Prostate gland (tissue), 2 donors: ENCODE data around the gene BCL6B. TPM values are rescaled to one million over a fixed set of nuclear protein-coding genes. Genes with fewer than 3 reads are reported as not detected.

Experiments used
- DNase-seq: peaks from one replicate; pipeline ENCODE4 v3.0.0-alpha.2; 2019; ENCODE audit warnings: low spot score
- H3K27ac ChIP-seq, 2 donors: fragments of 200-600 bp; sonication (generic); 2 replicates each; pipeline ENCODE4 v1.5.1; 2017 to 2019
- H3K27me3 ChIP-seq: fragments of 200-600 bp; sonication (generic); replicated peaks from 2 replicates; pipeline ENCODE4 v1.5.1; 2019; ENCODE audit not compliant: insufficient read depth
- H3K36me3 ChIP-seq, 2 donors: fragments of 200-600 bp; sonication (generic); 1 replicate in 1 of 2; 2 replicates in 1 of 2; pipeline versions ENCODE4 v1.5.1 to v1.8.1; 2017 to 2019
- H3K4me1 ChIP-seq: fragments of 200-600 bp; sonication (generic); replicated peaks from 2 replicates; pipeline ENCODE4 v1.5.1; 2019
- H3K4me3 ChIP-seq, 2 donors: fragments of 200-600 bp; sonication (generic); 2 replicates each; pipeline ENCODE4 v1.5.1; 2017 to 2019
- H3K9me3 ChIP-seq: fragments of 200-600 bp; sonication (generic); 2 replicates; pipeline ENCODE4 v1.5.1; 2017
- CTCF ChIP-seq, 4 experiments: fragments of 200-600 bp in 2 of 4; fragments of 450-650 bp in 2 of 4; sonication (generic) in 2 of 4; IDR thresholded peaks; 1 replicate in 3 of 4; 2 replicates in 1 of 4; pipeline ENCODE4 v1.5.1; 2016 to 2019; ENCODE audit warnings: antibody characterized with exemption in 4 of 4, mild to moderate bottlenecking in 2 of 4, moderate library complexity in 2 of 4
- POLR2A ChIP-seq: fragments of 450-650 bp; IDR thresholded peaks from one replicate; pipeline ENCODE4 v1.6.1; 2016; ENCODE audit warnings: antibody characterized with exemption, mild to moderate bottlenecking
- POLR2AphosphoS5 ChIP-seq: sonication (generic); formaldehyde crosslinking; IDR thresholded peaks from one replicate; pipeline ENCODE4 v1.6.1; 2017; ENCODE audit warnings: antibody characterized with exemption
- WGBS: methylation state at CpG from one replicate; pipeline ENCODE4 v1.1.5; 2018; 5-methylcytosine and 5-hydroxymethylcytosine counted together
- intact Hi-C: fragments of 100-400 bp; cut with DNase I; formaldehyde crosslinking; loops from one replicate; pipeline ENCODE4 v1.14.2; 2022
- total RNA-seq, 2 donors: library from RNA; depleted of rRNA; stranded (reverse); fragments of >200 nt; gene quantifications; one replicate each; pipeline ENCODE4 v1.1.0, GENCODE V29; 2016

The BCL6B gene
- total RNA-seq, 2 donors from 2014 or later = 0.96 to 4.0 TPM

GRCh38 chr17:7014995-7015958, 7.6 kb upstream of the BCL6B start:
- no peak for DNase-seq
- intact Hi-C loops = loop anchor here (5.0 kb wide), 1 partner anchor 363 kb away; the partner anchor contains the start of genes C17orf100 and MED31
- WGBS = 11% methylated on average over 44 of the region's 56 CpGs

GRCh38 chr17:7016418-7016817, 6.4 kb upstream of the BCL6B start:
- H3K27me3 ChIP-seq = no peaks in the 10 kb centered on the region
- peaks cover 16% of the 10 kb centered on the region for H3K4me1 ChIP-seq
- WGBS = 71% methylated on average over 3 of the region's 3 CpGs
- intact Hi-C loops = loop anchor here (5.0 kb wide), 1 partner anchor 364 kb away; the partner anchor contains the start of genes C17orf100 and MED31
- H3K4me3 ChIP-seq = no peak overlapping the region
- H3K36me3 ChIP-seq = no peaks in the 10 kb centered on the region
- no peaks in the 10 kb centered on the region for H3K9me3 ChIP-seq
- DNase-seq = no peak
- H3K27ac ChIP-seq = no peak overlapping the region
- TF ChIP-seq CTCF (IDR thresholded peaks at IDR 0.05) (no peak), POLR2A (no peak), POLR2AphosphoS5 (no peak)

More at GRCh38 chr17:7014995-7015958, 7.6 kb upstream of the BCL6B start:
- Histone ChIP-seq H3K27ac (peak overlapping the region; percentile 96 to 97), H3K4me1 (peaks cover 17% of the 10 kb centered on the region), H3K27me3 (no peaks in the 10 kb centered on the region), H3K9me3 (no peaks in the 10 kb centered on the region), H3K36me3 (no peaks in the 10 kb centered on the region), H3K4me3 (peak overlapping the region; percentile 94 to 98)
- no peak for TF ChIP-seq POLR2AphosphoS5
- TF ChIP-seq POLR2A = peak; percentile 55
- no peak for TF ChIP-seq CTCF (IDR thresholded peaks at IDR 0.05)

GRCh38 chr17:7016886-7017826, 5.7 kb upstream of the BCL6B start:
- no peak for TF ChIP-seq POLR2A
- TF ChIP-seq CTCF (IDR thresholded peaks at IDR 0.05) = no peak
- TF ChIP-seq POLR2AphosphoS5 = no peak
- intact Hi-C loops = loop anchor here (5.0 kb wide), 1 partner anchor 365 kb away; the partner anchor contains the start of genes C17orf100 and MED31
- no peak overlapping the region for H3K4me3 ChIP-seq
- H3K27ac ChIP-seq = peak overlapping the region; percentile 69 to 79
- peaks cover 16% of the 10 kb centered on the region for H3K4me1 ChIP-seq
- no peaks in the 10 kb centered on the region for H3K9me3 ChIP-seq
- 84% methylated on average over 20 of the region's 20 CpGs for WGBS
- no peak for DNase-seq
- H3K27me3 ChIP-seq = no peaks in the 10 kb centered on the region
- H3K36me3 ChIP-seq = no peaks in the 10 kb centered on the region

- intact Hi-C loops = loop anchor here (5.0 kb wide), 1 partner anchor 366 kb away; the partner anchor contains the start of genes C17orf100 and MED31
- WGBS = 80% methylated on average over 12 of the region's 12 CpGs
- Histone ChIP-seq H3K27me3 (peaks cover 3% of the 10 kb centered on the region), H3K4me3 (no peak overlapping the region), H3K9me3 (no peaks in the 10 kb centered on the region), H3K36me3 (no peaks in the 10 kb centered on the region), H3K4me1 (peaks cover 16% of the 10 kb centered on the region), H3K27ac (peak overlapping the region; percentile 69 to 79)
- DNase-seq = no peak
- TF ChIP-seq POLR2AphosphoS5 (no peak), CTCF (IDR thresholded peaks at IDR 0.05) (no peak), POLR2A (no peak)
Observed at GRCh38 chr17:7017827-7018200, 5.0 kb upstream of the BCL6B start.
